Adrenal gland (tissue), 12 donors: Measurements from ENCODE around the gene MED12L. TPM values are rescaled to one million over a fixed set of nuclear protein-coding genes. Genes with fewer than 3 reads are reported as not detected.
A peak's percentile ranks its signal among the peaks of the same experiment; 100 is the strongest.

Source experiments
- DNase-seq, 7 donors: peaks; one replicate each; pipeline ENCODE4 v3.0.0-alpha.2; 2019 to 2020
- H3K27ac ChIP-seq, 5 donors: fragments of 200-600 bp; sonication (generic) in 4 of 5; 1 replicate in 3 of 5; 2 replicates in 2 of 5; pipeline versions ENCODE4 v1.5.1 to v1.8.0; 2016 to 2020; ENCODE audit warnings: mild to moderate bottlenecking in 1 of 5
- H3K27me3 ChIP-seq: fragments of 200-600 bp; 2 replicates; pipeline ENCODE4 v1.8.0; 2021
- H3K36me3 ChIP-seq, 2 donors: fragments of 200-600 bp; replicated peaks in 1 of 2; 1 replicate in 1 of 2; 2 replicates in 1 of 2; pipeline versions ENCODE4 v1.5.1 to v1.8.0; 2018 to 2022
- H3K4me1 ChIP-seq, 2 donors: fragments of 200-600 bp; replicated peaks in 1 of 2; 1 replicate in 1 of 2; 2 replicates in 1 of 2; pipeline versions ENCODE4 v1.5.1 to v1.8.0; 2018 to 2021
- H3K4me3 ChIP-seq, 4 donors: fragments of 200-600 bp; sonication (generic) in 3 of 4; one replicate each; pipeline ENCODE4 v1.5.1; 2016 to 2018
- H3K9me3 ChIP-seq, 3 donors: fragments of 200-600 bp; sonication (generic) in 1 of 3; replicated peaks in 1 of 3; 1 replicate in 2 of 3; 2 replicates in 1 of 3; pipeline versions ENCODE4 v1.5.1 to v1.8.0; 2016 to 2021
- POLR2A ChIP-seq, 2 donors: fragments of 450-650 bp; IDR thresholded peaks; one replicate each; pipeline ENCODE4 v1.6.1; 2017; ENCODE audit warnings: antibody characterized with exemption in 2 of 2, mild to moderate bottlenecking in 2 of 2, moderate library complexity in 1 of 2
- WGBS, 4 donors: extraction: QIAGEN DNeasy Blood & Tissue Kit in 2 of 4; methylation state at CpG; one replicate each; pipeline versions ENCODE4 v1.1.5 to v1.1.7; 2013 to 2017; 5-methylcytosine and 5-hydroxymethylcytosine counted together
- intact Hi-C, 2 donors: fragments of 100-400 bp; cut with DNase I; formaldehyde crosslinking; loops; one replicate each; pipeline versions ENCODE4 v1.14.1 to v1.15.0; 2022 to 2023
- polyA plus RNA-seq, 3 donors: library from polyadenylated mRNA; stranded (reverse); fragments of 200-250 nt in 2 of 3; fragments of 350-450 nt in 1 of 3; fragmentation: Illumina TruSeq in 1 of 3; extraction: RNeasy Lipid Tissue Mini Kit (QIAGEN cat#74804) in 1 of 3; gene quantifications; one replicate each; pipeline ENCODE4 v1.2.3, GENCODE V29; 2013 to 2014
- total RNA-seq, 9 donors: library from RNA; depleted of rRNA in 4 of 9; stranded (reverse); fragments of >200 nt in 4 of 9; fragments of 120-200 nt in 1 of 9; fragmentation: NEBNext Ultra II Directional in 1 of 9; extraction: Animal tissue kit (Norgen Biotek cat#: 25700) in 1 of 9; gene quantifications; one replicate each; pipeline versions ENCODE4 v1.1.0 to v1.2.4, GENCODE V29; 2013 to 2023
- TF ChIP-seq, protein P1 (sequence below), 6 experiments: fragments of 450-650 bp in 4 of 6; fragments of 200-600 bp in 2 of 6; sonication (generic) in 1 of 6; IDR thresholded peaks; 1 replicate in 5 of 6; 2 replicates in 1 of 6; pipeline versions ENCODE4 v1.5.1 to v1.8.0; 2016 to 2021; ENCODE audit warnings: antibody characterized with exemption in 6 of 6, mild to moderate bottlenecking in 2 of 6, moderate library complexity in 1 of 6
- donor health status: healthy with polysubstance abuse.
- donor health status: Bipolar disorder and iron deficiency.
- donor health status: DM: yes; HTN: yes; CAD: no.
- donor health status: DM: no; HTN: no; CAD: no.
- donor health status: DM: no; HTN: no; CAD: no.
- donor health status: DM: yes; HTN: yes; CAD: no.

MED12L gene
- total and polyA plus RNA-seq, 12 donors: 0.77 to 25.0 (median 6.3) TPM

DNA sequence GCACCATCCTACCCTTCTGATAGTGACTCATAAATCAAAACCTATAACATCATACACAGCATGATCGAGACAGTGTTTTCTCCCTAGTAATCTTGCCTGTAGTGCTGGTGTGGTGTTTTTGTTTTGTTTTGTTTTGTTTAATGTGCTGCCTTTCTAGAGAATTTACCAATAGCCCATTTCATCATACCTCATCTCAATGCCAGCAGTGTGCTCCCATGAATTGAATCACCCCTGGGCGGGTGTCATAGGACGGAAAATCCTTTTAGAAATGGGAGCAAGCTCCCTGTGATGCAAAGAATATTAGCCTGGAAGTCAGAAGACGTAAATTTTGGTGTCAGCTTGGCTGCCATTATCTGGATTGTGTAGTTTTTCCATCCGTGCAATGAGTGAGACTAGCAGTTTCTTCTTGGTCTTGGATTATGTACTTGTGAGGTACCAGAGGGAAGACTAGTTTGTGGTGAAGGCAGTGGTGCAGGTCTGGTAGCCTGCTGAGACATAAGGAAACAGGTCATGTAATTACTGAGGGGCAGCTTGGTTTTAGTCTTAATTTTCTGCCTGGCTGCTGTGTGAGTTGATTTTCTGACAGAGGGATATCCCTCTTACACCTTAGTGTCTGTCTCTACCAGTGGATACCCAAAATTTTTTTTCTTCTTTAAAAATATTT, 345.5 kb downstream of the MED12L start:
- Histone ChIP-seq H3K9me3 (no peaks in the 10 kb centered on the region), H3K4me1 (peaks cover 5 to 10% of the 10 kb centered on the region in 2 donors), H3K4me3 (no peak overlapping the region), H3K27me3 (no peaks in the 10 kb centered on the region), H3K27ac (no peak overlapping the region), H3K36me3 (no peaks in the 10 kb centered on the region)
- intact Hi-C loops: loop anchor here in 1 of 2 donors (10.0 kb wide), 1 partner anchor 494 kb away; no protein-coding TSS in a partner anchor
- TF ChIP-seq, protein P1, sequence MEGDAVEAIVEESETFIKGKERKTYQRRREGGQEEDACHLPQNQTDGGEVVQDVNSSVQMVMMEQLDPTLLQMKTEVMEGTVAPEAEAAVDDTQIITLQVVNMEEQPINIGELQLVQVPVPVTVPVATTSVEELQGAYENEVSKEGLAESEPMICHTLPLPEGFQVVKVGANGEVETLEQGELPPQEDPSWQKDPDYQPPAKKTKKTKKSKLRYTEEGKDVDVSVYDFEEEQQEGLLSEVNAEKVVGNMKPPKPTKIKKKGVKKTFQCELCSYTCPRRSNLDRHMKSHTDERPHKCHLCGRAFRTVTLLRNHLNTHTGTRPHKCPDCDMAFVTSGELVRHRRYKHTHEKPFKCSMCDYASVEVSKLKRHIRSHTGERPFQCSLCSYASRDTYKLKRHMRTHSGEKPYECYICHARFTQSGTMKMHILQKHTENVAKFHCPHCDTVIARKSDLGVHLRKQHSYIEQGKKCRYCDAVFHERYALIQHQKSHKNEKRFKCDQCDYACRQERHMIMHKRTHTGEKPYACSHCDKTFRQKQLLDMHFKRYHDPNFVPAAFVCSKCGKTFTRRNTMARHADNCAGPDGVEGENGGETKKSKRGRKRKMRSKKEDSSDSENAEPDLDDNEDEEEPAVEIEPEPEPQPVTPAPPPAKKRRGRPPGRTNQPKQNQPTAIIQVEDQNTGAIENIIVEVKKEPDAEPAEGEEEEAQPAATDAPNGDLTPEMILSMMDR (IDR thresholded peaks at IDR 0.05): no peak
- TF ChIP-seq POLR2A (IDR thresholded peaks at IDR 0.05): no peak
- peak in 3 of 7 donors; percentile 23 to 34 (median 30) for DNase-seq
- WGBS, 4 donors: 86 to 92% (median 88%) methylated on average over 5 of the region's 5 CpGs

DNA sequence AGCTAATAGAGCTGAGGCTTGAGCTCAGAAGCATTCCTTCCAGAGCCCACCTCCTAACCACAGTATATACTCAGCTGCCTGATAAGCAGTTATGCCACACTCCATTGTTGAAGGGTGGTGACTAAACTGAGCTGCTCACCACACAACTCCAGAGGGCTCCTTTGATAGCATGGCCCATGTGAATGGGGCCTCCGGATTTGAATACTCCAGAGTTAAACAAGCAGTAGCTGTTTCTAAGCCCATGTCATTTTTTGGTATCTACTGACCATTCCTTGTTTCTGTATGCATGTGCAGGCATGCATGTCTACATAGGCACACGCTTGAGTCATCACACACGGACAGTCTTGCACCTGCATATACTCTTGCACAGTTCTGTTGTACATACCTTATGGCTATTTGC, 346.5 kb downstream of the MED12L start:
- H3K9me3 ChIP-seq: no peaks in the 10 kb centered on the region
- H3K27ac ChIP-seq: no peak overlapping the region
- H3K27me3 ChIP-seq: no peaks in the 10 kb centered on the region
- TF ChIP-seq, protein P1 (IDR thresholded peaks at IDR 0.05): no peak
- H3K36me3 ChIP-seq: no peaks in the 10 kb centered on the region
- no peak overlapping the region for H3K4me3 ChIP-seq
- intact Hi-C loops: loop anchor here in 1 of 2 donors (10.0 kb wide), 1 partner anchor 493 kb away; no protein-coding TSS in a partner anchor
- peaks cover 5 to 10% of the 10 kb centered on the region in 2 donors for H3K4me1 ChIP-seq
- 96 to 100% (median 98%) methylated on average over 3 of the region's 3 CpGs for WGBS, 4 donors
- DNase-seq: no peak

DNA sequence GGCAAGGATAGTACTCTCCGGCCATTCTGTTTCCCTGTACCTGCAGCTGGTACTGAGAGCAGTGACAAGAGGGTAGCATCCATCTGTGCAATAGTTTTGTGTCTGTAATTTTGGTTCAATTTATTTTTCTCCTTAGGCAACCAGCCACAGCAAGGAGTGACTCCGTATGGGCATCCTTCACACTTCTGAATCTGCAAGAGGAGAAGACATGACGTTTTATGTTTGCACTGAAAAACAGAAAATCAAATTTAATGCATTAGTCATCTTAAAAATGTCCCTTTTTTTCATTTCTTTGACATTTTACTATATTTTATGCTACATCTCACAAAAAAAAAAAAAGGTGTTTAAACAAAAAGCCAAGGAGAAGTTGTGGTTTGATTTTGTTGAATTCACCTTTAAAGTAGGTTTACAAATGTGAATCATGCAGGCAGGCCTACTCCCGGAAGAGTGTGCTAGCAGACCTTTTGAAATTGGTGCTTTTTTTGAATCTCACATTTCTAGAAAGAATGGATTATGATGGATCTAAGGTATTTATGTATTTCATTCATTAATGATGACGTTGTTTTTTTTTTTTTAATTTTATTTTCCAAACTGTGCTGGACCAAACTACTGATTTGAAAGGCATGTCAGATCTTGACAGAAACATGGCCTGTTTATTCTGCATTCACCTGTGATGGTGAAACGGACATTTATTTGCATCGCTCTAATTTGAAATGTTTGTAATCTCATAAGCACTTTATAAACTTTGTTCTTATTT, 347.3 kb downstream of the MED12L start:
- Histone ChIP-seq H3K27me3 (no peaks in the 10 kb centered on the region), H3K4me1 (peaks cover 5 to 10% of the 10 kb centered on the region in 2 donors), H3K36me3 (no peaks in the 10 kb centered on the region), H3K9me3 (no peaks in the 10 kb centered on the region), H3K27ac (no peak overlapping the region), H3K4me3 (no peak overlapping the region)
- intact Hi-C loops: loop anchor here in 1 of 2 donors (10.0 kb wide), 1 partner anchor 492 kb away; no protein-coding TSS in a partner anchor
- no peak for TF ChIP-seq POLR2A (IDR thresholded peaks at IDR 0.05)
- TF ChIP-seq, protein P1 (IDR thresholded peaks at IDR 0.05): no peak
- no peak for DNase-seq
- 85 to 94% (median 90%) methylated on average over 7 of the region's 7 CpGs for WGBS, 4 donors

DNA sequence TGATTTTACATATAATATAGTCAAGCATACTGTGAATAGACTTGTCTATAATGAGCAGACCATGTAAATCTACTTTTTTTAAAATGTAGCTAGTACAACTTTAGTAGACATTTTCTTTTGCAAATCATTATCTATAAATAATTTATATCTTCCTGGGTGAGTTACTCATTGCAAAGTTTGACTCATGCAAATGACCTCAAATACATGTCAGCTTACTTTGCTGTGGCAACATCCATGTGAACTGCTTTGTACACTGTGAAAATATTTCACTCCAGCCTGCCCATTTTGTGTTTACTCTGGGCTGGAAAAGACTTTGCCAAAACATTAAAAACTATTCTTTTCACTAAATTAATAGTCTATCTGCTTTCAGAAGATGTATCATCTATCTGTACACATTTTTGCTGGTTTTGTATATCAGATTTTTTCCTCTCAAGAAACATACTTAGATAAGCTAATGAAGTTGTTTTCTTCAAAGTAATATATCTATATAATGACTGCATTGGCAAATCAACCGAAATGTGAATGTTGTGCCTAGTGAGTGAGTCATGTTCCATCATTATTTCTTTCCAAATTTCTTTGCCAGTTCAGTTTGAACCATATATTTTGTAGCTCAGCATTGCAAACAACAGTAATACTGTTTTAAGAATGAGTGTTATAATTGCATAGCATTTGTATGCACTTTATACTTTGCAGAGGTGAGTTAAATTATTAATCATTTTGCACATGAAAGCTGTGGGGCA, 348.9 kb downstream of the MED12L start:
- peak in 3 of 7 donors; percentile 24 to 42 (median 34) for DNase-seq
- Histone ChIP-seq H3K27ac (peak overlapping the region in 2 of 5 donors; percentile 34 to 50), H3K27me3 (no peaks in the 10 kb centered on the region), H3K36me3 (no peaks in the 10 kb centered on the region), H3K9me3 (no peaks in the 10 kb centered on the region), H3K4me1 (peaks cover 5 to 10% of the 10 kb centered on the region in 2 donors), H3K4me3 (no peak overlapping the region)
- 21 to 35% (median 23%) methylated on average over 1 of the region's 1 CpG for WGBS, 4 donors
- TF ChIP-seq, protein P1 (IDR thresholded peaks at IDR 0.05): no peak
- TF ChIP-seq POLR2A (IDR thresholded peaks at IDR 0.05): no peak
- intact Hi-C loops: loop anchor here in 1 of 2 donors (10.0 kb wide), 1 partner anchor 490 kb away; no protein-coding TSS in a partner anchor
